Sigmoid colon (tissue), 7 donors: Measurements from ENCODE around the gene GBP3. TPM values are rescaled to one million over a fixed set of nuclear protein-coding genes. Genes with fewer than 3 reads are reported as not detected.
"Not testable (repeated sequence)": the region's sequence is repeated elsewhere in the genome, so short reads cannot be mapped to it uniquely, and the experiment has no call there.

Experiments
- DNase-seq: peaks from one replicate; pipeline ENCODE4 v3.0.0-alpha.2; 2019
- H3K27ac ChIP-seq, 4 donors: fragments of 200-600 bp; sonication (generic); one replicate each; pipeline ENCODE4 v1.5.1; 2016 to 2019; ENCODE audit warnings: mild to moderate bottlenecking in 1 of 4
- H3K27me3 ChIP-seq, 3 donors: fragments of 200-600 bp; sonication (generic); one replicate each; pipeline ENCODE4 v1.5.1; 2019; ENCODE audit warnings: mild to moderate bottlenecking in 1 of 3
- H3K36me3 ChIP-seq, 4 donors: fragments of 200-600 bp; sonication (generic); one replicate each; pipeline ENCODE4 v1.5.1; 2016 to 2019
- H3K4me1 ChIP-seq, 4 donors: fragments of 200-600 bp; sonication (generic); one replicate each; pipeline ENCODE4 v1.5.1; 2017 to 2019
- H3K4me3 ChIP-seq, 4 donors: fragments of 200-600 bp; sonication (generic); one replicate each; pipeline ENCODE4 v1.5.1; 2017 to 2019; ENCODE audit warnings: mild to moderate bottlenecking in 2 of 4, moderate library complexity in 1 of 4
- H3K9me3 ChIP-seq, 4 donors: fragments of 200-600 bp in 3 of 4; sonication (generic) in 3 of 4; one replicate each; pipeline versions ENCODE4 v1.5.1 to v1.6.1; 2013 to 2019
- EP300 ChIP-seq, 4 donors: sonication (generic); formaldehyde crosslinking; IDR thresholded peaks; one replicate each; pipeline ENCODE4 v1.6.1; 2017; ENCODE audit warnings: antibody characterized with exemption in 4 of 4
- POLR2A ChIP-seq, 2 donors: fragments of 450-650 bp; IDR thresholded peaks; one replicate each; pipeline ENCODE4 v1.6.1; 2016; ENCODE audit warnings: antibody characterized with exemption in 2 of 2, mild to moderate bottlenecking in 2 of 2, moderate library complexity in 2 of 2
- POLR2AphosphoS5 ChIP-seq, 4 donors: sonication (generic); formaldehyde crosslinking; IDR thresholded peaks; one replicate each; pipeline ENCODE4 v1.6.1; 2017; ENCODE audit warnings: antibody characterized with exemption in 4 of 4
- WGBS, 2 donors: extraction: QIAGEN DNeasy Blood & Tissue Kit; methylation state at CpG; one replicate each; pipeline ENCODE4 v1.1.7; 2013; 5-methylcytosine and 5-hydroxymethylcytosine counted together
- intact Hi-C: fragments of 100-400 bp; cut with DNase I; formaldehyde crosslinking; loops from one replicate; pipeline ENCODE4 v1.15.1; 2023
- polyA plus RNA-seq, 3 donors: library from polyadenylated mRNA; stranded (reverse); fragments of 200-250 nt; gene quantifications; one replicate each; pipeline ENCODE4 v1.2.3, GENCODE V29; 2013
- total RNA-seq, 4 donors: library from RNA; depleted of rRNA; stranded (reverse); fragments of >200 nt; gene quantifications; one replicate each; pipeline ENCODE4 v1.1.0, GENCODE V29; 2016
- TF ChIP-seq, protein P1 (sequence below), 4 experiments: fragments of 450-650 bp in 3 of 4; fragments of 200-600 bp in 1 of 4; IDR thresholded peaks; one replicate each; pipeline ENCODE4 v1.5.1; 2016 to 2019; ENCODE audit warnings: antibody characterized with exemption in 4 of 4, mild to moderate bottlenecking in 3 of 4, moderate library complexity in 2 of 4
- donor health status: healthy with polysubstance abuse.
- donor health status: Bipolar disorder and iron deficiency.
- donor health status: healthy.

Gene GBP3
- total and polyA plus RNA-seq, 7 donors = 6.4 to 66.4 (median 19.6) TPM

DNA sequence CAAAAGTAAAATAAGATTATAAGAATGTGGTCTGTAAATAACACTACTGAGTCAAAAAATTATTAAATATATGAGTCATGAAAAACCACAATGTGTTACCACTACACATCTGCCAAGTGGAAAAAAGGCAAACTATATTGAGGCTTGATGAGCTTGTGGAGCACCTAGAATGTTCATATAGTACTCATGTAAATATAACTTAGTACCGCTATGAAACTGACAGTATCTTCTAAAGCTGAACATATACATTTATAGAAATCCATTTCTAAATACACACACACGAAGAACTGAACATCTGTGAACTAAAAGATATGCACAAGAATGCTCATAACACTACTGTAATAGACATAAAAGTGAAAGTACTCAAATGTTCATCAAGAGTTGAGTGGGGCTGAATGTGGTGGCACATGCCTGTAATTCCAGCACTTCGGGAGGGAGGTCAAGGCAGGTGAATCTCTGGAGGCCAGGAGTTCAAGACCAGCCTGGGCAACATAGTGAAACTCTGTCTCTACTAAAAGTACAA lies 18.5 kb upstream of the GBP3 start:
- H3K4me1 ChIP-seq = no peaks in the 10 kb centered on the region
- no peak for DNase-seq
- no peaks in the 10 kb centered on the region for H3K27me3 ChIP-seq
- no peaks in the 10 kb centered on the region for H3K9me3 ChIP-seq
- 65 to 80% methylated on average over 3 of the region's 3 CpGs for WGBS, 2 donors
- no peaks in the 10 kb centered on the region for H3K36me3 ChIP-seq
- H3K4me3 ChIP-seq = no peak overlapping the region
- no peak for TF ChIP-seq POLR2A (IDR thresholded peaks at IDR 0.05)
- TF ChIP-seq POLR2AphosphoS5 (IDR thresholded peaks at IDR 0.05) = no peak
- TF ChIP-seq, protein P1, sequence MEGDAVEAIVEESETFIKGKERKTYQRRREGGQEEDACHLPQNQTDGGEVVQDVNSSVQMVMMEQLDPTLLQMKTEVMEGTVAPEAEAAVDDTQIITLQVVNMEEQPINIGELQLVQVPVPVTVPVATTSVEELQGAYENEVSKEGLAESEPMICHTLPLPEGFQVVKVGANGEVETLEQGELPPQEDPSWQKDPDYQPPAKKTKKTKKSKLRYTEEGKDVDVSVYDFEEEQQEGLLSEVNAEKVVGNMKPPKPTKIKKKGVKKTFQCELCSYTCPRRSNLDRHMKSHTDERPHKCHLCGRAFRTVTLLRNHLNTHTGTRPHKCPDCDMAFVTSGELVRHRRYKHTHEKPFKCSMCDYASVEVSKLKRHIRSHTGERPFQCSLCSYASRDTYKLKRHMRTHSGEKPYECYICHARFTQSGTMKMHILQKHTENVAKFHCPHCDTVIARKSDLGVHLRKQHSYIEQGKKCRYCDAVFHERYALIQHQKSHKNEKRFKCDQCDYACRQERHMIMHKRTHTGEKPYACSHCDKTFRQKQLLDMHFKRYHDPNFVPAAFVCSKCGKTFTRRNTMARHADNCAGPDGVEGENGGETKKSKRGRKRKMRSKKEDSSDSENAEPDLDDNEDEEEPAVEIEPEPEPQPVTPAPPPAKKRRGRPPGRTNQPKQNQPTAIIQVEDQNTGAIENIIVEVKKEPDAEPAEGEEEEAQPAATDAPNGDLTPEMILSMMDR (IDR thresholded peaks at IDR 0.05) = no peak
- TF ChIP-seq EP300 (IDR thresholded peaks at IDR 0.05) = no peak
- no peak overlapping the region for H3K27ac ChIP-seq
- intact Hi-C loops = no loop called here

DNA sequence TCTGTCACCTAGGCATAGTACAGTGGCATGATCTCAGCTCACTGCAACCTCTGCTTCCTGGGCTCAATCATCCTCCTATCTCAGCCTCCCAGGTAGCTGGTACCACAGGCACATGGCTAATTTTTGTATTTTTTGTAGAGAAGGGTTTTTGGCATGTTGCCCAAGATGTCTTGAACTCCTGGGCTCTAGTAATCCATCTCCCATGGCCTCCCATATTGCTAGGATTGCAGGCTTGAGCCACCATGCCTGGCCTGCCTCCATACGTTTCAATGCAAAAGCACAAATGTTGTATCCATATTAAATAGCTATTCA lies 17.6 kb upstream of the GBP3 start:
- Histone ChIP-seq H3K36me3 (no peaks in the 10 kb centered on the region), H3K27me3 (no peaks in the 10 kb centered on the region), H3K9me3 (no peaks in the 10 kb centered on the region), H3K4me3 (no peak overlapping the region), H3K4me1 (no peaks in the 10 kb centered on the region), H3K27ac (no peak overlapping the region)
- WGBS, 2 donors = 94% methylated on average over 1 of the region's 1 CpG
- DNase-seq = no peak
- intact Hi-C loops = no loop called here
- no peak for TF ChIP-seq POLR2A (IDR thresholded peaks at IDR 0.05)
- TF ChIP-seq POLR2AphosphoS5 (IDR thresholded peaks at IDR 0.05) = no peak
- TF ChIP-seq, protein P1 (IDR thresholded peaks at IDR 0.05) = no peak
- TF ChIP-seq EP300 (IDR thresholded peaks at IDR 0.05) = no peak

DNA sequence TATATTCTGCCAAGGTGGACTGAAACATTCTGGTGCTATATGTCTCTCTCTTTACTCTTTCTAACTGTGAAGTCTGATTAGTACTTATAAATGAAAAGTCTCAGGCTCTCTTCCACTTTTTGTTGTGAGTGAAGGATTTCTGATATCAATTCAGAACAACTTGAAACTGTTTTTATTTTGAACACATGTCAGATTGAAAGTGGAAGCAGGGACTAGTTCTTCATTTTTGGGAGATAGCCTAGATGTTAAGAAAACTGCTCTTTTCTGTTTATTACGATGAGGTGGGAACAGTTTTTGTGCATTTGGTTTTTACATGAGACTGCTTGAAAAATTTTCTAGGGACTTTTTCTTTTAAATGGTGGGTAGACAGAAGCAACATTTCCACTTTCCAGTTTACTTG lies 14.5 kb upstream of the GBP3 start:
- Histone ChIP-seq H3K27ac (no peak overlapping the region), H3K9me3 (no peaks in the 10 kb centered on the region), H3K4me3 (no peak overlapping the region), H3K4me1 (no peaks in the 10 kb centered on the region), H3K36me3 (no peaks in the 10 kb centered on the region), H3K27me3 (no peaks in the 10 kb centered on the region)
- 73 to 87% methylated on average over 1 of the region's 1 CpG for WGBS, 2 donors
- intact Hi-C loops = no loop called here
- TF ChIP-seq POLR2AphosphoS5 (IDR thresholded peaks at IDR 0.05) (no peak), EP300 (IDR thresholded peaks at IDR 0.05) (no peak), POLR2A (IDR thresholded peaks at IDR 0.05) (no peak)
- TF ChIP-seq, protein P1 (IDR thresholded peaks at IDR 0.05) = no peak
- DNase-seq = no peak

DNA sequence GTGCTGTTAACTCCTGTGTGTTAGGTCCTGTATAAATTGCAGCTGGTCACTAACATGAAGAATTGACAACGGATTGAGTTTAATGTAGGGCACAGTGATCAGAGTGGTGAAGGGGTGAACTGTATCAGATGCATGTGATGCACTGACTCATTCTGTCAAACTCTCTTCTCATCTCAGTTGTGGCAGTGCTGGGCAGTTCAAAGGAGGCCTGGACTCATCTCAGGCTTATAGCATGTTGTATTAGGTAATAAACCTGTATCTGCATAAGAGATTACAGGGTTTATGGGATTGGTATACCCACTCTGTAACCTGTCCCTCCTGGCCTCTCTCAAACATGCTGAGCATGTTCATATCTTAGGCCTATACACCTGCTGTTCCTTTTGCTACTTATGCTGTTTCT lies 12.4 kb upstream of the GBP3 start:
- DNase-seq = no peak
- Histone ChIP-seq H3K27me3 (no peaks in the 10 kb centered on the region), H3K27ac (no peak overlapping the region), H3K4me1 (no peaks in the 10 kb centered on the region), H3K36me3 (no peaks in the 10 kb centered on the region), H3K9me3 (no peaks in the 10 kb centered on the region), H3K4me3 (no peak overlapping the region)
- TF ChIP-seq POLR2A (IDR thresholded peaks at IDR 0.05) (no peak), POLR2AphosphoS5 (IDR thresholded peaks at IDR 0.05) (no peak), EP300 (IDR thresholded peaks at IDR 0.05) (no peak)
- TF ChIP-seq, protein P1 (IDR thresholded peaks at IDR 0.05) = no peak
- 15 to 84% methylated on average over 1 of the region's 1 CpG for WGBS, 2 donors
- intact Hi-C loops = no loop called here

DNA sequence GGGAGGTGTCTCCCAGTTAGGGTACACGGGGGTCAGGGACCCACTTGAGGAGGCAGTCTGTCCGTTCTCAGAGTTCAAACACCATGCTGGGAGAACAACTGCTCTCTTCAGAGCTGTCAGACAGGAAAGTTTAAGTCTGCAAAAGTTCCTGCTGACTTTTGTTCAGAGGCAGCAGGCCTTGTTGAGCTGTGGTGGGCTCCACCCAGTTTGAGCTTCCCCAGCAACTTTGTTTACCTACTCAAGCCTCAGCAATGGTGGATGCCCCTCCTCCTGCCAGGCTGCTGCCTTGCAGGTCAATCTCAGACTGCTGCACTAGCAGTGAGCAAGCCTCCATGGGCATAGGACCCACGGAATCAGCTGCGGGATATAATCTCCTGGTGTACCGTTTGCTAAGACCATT lies 11.3 kb upstream of the GBP3 start:
- H3K9me3 ChIP-seq, H3K36me3 ChIP-seq, intact Hi-C loops, H3K27me3 ChIP-seq, DNase-seq, H3K4me1 ChIP-seq, H3K4me3 ChIP-seq, H3K27ac ChIP-seq: not testable (repeated sequence)
- 88 to 91% methylated on average over 5 of the region's 5 CpGs for WGBS, 2 donors

DNA sequence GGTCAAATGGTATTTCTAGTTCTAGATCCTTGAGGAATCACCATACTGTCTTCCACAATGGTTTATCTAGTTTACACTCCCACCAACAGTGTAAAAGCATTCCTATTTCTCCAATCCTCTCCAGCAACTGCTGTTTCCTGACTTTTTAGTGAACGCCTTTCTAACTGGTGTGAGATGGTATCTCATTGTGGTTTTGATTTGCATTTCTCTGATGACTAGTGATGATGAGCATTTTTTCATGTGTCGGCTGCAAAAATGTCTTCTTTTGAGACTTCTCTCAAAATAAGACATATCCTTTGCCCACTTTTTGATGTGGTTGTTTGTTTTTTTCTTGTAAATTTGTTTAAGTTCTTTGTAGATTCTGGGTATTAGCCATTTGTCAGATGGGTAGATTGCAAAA lies 6.4 kb upstream of the GBP3 start:
- H3K4me1 ChIP-seq, H3K36me3 ChIP-seq, DNase-seq, H3K9me3 ChIP-seq, H3K27ac ChIP-seq, intact Hi-C loops, H3K4me3 ChIP-seq, H3K27me3 ChIP-seq: not testable (repeated sequence)
- WGBS, 2 donors = 68 to 92% methylated on average over 2 of the region's 2 CpGs
